Hematopoietic multipotent progenitor cell treated with erythropoietin and hydrocortisone succinate and interleukin-3 and kit ligand, for 6 days (in vitro differentiated cells): ENCODE results near the gene HOXA4.
A peak's percentile ranks its signal among the peaks of the same experiment; 100 is the strongest.

Experiments used
- DNase-seq: peaks from one replicate; pipeline ENCODE4 v3.0.0-alpha.2; 2015

Gene HOXA4

DNA sequence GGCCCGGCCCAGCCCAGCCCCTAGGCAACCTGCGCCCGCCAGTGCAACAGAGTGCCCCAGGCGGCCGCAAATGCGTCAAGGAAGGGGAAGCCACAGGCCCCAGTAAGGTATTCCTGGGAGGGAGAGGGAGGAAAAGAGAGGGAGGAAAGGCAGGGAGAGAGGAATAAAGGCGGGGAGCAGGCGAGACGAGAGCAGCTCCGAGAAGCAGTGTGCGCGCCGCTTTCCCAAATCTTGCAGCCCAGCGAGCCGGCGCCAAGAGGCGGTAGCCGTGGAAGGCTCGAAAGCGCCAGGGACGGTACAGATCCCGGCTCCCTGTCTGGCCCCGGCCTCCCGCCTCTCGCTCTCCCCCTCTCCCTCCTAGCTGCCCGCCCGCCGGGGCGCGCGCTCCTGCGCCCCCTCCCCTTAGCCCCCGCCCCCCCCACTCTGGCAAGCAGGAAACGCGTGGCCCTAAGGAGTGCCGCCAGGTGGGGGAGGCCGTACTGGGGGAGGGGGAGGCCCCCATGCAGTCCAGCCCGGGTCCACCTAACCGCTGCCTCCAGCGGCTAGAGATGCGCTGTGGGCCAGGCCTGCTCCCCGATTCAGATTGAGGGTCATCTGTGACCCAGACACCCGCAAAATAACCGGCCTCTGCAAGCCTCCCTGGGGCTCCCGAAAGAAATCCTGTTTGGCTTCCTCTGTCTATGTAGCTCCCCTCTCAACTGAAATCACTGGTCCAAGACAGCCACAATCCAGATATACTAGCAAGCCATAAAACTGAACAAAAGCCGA, 39.3 kb upstream of the HOXA4 start:
- DNase-seq = peak; percentile 55

GRCh38 chr7:27168265-27168947, 37.8 kb upstream of the HOXA4 start:
- DNase-seq = peak; percentile 93

DNA sequence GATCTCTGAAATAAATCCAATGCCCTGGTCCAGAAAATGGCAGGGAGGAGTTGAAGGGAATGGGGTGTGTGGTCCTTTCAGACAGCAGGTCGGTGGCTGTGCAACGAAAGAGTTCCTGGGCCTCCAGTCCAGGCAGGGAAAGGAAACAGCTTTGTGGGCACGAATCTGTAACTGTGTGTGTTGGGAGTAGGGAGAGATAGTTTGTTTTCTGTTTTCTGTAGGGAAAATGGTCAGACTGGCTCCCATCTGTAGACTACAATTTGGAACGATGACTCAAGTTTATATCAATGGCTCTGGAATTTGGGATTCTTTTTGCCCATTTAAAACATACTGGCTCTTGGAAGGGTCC, 37.3 kb upstream of the HOXA4 start:
- no peak for DNase-seq

DNA sequence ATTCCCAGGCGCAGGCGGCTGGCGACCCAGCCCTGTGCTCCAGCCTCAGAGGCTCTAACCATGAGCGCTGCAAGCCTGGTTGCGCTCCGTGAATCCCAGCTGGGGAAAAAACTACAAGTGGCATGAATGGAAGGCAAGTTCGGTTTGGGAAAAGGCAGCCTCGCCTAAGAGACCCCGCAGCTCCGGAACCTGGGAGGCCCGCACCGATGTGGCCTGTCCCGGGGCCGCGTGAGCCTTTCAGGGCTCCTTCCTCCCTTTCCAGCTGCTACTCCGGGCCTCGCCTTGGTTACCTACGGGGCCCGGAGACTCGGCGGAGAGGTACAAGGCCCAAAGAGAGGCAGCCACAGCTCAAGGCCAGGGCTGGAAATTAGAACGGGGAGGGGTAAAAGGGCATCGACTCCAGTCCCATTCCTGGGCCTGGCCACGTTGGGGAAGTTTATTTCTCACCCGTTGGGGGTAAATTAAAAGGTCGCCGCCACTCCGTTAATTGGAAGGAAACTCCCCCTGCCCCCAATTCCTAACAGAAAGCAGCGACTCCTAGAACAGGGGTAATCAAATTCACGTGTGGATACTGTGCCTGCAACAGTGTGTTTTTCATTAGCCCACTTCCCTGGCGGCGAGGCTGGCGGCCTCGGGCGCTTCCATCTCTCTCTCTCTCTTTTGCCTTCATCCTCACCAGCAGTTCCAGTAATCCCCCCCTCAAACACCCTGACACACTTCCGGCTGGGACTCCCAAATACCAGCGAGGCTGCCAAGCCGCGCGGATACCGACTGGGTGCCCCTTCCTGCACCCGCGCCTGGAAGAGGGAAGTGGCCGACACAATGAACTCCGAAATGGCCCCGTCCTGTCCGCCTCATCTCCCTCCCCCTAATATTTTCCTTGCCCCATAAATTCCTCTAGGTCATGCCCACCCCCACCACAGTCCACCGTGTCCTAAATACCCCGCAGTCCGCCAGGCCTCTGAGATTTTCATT, 36.3 kb upstream of the HOXA4 start:
- DNase-seq = peak; percentile 48

GRCh38 chr7:27165996-27166530, 35.5 kb upstream of the HOXA4 start:
- no peak for DNase-seq

GRCh38 chr7:27165089-27165995, 34.8 kb upstream of the HOXA4 start, which contains the start of gene HOXA9:
Gene HOXA9, minus strand, starts transcription at chr7:27165537. Its CDS starts 80 bp downstream, at chr7:27165457.
- peak; percentile 93 for DNase-seq

- DNase-seq = peak; percentile 73
Measured at GRCh38 chr7:27164367-27165088, 34.0 kb upstream of the HOXA4 start.

GRCh38 chr7:27164045-27164366, 33.4 kb upstream of the HOXA4 start:
- no peak for DNase-seq

DNA sequence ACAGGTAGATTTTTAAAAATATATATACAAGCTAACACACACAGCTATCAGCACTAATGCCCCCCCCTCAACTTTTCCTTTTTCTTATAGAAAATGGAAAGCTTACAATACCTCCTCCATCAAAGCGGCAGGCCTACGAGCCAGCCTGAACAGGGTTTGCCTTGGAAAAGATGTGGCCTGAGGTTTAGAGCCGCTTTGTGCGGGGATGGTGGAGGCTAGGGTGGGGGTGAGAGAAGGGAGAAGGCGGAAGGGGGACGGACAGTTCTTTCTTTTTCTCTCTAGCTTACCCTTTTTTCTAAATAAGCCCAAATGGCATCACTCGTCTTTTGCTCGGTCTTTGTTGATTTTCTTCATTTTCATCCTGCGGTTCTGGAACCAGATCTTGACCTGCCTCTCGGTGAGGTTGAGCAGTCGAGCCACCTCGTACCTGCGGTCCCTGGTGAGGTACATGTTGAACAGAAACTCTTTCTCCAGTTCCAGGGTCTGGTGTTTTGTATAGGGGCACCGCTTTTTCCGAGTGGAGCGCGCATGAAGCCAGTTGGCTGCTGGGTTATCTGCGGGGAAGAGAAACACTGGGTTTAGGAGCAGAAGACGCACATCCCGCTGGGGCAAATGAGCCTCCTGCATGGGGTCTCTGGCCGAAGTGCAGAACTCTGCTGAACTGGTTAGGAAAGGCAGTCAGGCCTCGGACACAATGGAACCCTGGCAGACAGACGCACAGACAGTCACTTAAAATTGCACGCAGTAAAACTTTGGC, 32.9 kb upstream of the HOXA4 start:
- peak; percentile 45 for DNase-seq

DNA sequence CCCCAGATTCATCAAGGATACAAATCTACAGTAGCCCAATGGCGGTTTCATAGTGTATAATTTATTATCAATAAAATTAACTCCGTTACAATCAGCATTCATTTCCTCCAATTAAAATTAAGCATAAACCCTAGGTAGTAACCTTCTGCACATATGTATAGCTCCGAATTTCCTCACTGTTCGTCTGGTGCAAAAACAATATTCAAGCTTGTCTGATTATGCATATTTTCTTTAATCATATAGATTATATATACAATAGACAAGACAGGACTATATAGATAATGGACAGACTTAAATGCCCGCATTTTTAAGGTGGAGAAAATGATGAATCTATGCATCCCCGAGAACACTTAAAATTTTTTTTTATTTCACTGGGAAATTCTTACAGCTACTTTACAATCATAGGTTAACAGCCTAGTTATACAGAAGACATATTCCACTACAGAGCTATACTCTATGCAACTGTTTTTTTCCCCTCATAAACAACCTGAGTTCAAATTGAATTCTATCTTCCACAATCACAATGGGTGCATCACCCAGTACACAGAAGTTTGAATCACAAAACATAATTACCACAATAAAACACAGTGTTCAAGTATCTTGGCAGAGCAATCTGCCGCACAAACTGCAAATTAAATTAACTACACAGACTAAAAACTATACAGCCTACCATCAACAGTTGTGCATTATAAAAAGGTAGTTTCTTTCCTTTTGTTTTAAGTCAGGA, 32.2 kb upstream of the HOXA4 start:
- no peak for DNase-seq

GRCh38 chr7:27161721-27162560, 31.4 kb upstream of the HOXA4 start:
- no peak for DNase-seq

DNA sequence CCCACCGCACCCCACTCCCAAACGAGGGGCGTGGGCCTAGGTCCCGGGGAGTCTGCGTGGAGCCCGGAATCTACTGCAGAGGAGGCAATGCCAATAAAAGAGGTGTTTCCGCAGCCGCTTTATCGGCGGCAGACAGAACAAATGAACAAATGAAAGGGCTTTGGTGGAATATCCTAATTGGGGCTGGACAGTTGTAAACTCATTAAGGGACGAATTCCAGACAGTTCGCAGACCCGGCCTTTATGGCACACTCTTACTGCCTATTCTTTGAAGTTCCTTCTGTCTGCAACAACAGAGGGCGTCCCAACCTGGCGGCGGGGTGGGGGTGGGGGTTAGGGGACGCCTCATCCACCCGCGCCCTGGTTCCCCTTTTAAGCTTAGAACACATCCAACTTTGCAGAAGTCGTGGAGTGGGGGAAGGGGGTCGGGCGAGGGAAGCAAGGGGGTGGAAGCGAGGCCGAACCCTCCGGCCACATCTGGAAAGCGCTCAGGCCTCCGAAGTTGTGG, 30.7 kb upstream of the HOXA4 start:
- peak; percentile 73 for DNase-seq

GRCh38 chr7:27160546-27161213, 30.1 kb upstream of the HOXA4 start:
- DNase-seq = peak; percentile 88

DNA sequence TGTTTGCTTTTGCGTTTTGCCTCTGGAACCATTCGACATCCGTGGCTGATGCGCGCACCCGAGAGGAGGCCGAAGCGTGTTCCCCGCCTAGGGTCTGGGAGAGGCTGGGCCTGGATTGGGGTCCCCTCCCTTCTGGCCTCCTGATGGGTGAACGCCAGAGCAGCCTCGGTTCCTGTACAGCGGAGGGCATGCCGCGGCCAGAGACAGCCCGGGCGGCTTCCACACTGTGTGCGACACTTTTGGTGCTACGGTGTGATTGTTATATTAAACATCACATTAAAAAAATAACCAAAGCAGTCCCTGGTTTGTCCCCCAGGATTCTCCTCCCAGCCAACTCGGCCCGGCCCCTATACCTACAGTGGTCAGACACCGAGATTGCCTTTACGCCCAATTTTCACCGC, 29.6 kb upstream of the HOXA4 start:
- no peak for DNase-seq

DNA sequence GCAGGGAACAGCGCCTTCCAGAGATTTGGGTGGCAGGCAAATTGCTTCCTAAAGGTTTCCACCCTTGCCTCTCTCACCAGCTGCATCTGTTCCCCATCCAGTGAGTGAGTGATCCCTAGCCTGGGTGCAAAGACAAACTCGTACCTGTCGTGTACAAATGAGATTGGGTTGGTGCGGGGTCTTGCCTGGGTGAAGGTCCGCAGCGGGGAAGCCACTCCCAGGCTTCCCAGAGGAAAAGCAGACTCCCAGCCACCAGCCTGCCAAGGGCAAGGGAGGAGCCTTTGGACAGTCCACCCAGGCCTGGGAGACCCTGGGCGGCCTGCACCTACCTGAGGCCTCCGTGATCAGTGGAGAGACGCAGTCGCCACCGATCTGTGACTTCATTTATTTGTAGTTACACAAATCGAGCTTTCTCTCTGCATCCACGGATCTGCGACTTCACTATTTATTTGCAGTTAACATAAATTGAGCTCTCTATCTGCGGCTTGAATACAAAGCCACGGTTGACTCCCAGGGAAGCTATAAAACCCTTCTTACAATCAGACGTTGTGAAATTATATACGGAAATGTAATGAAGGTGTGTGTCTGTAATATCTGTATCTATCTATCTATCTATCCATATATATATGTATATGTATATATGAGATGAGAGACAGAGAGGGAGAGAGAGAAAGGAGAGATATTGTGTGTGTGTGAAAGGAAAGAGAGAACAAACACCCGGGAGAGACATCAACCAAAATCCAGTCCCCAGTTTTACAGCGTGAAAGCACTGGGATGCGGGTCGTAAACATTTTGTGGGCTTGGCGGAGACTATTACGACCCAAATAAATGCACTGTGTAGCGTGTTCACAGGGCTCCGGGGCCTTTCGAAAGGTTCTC, 28.9 kb upstream of the HOXA4 start:
- DNase-seq = no peak

DNA sequence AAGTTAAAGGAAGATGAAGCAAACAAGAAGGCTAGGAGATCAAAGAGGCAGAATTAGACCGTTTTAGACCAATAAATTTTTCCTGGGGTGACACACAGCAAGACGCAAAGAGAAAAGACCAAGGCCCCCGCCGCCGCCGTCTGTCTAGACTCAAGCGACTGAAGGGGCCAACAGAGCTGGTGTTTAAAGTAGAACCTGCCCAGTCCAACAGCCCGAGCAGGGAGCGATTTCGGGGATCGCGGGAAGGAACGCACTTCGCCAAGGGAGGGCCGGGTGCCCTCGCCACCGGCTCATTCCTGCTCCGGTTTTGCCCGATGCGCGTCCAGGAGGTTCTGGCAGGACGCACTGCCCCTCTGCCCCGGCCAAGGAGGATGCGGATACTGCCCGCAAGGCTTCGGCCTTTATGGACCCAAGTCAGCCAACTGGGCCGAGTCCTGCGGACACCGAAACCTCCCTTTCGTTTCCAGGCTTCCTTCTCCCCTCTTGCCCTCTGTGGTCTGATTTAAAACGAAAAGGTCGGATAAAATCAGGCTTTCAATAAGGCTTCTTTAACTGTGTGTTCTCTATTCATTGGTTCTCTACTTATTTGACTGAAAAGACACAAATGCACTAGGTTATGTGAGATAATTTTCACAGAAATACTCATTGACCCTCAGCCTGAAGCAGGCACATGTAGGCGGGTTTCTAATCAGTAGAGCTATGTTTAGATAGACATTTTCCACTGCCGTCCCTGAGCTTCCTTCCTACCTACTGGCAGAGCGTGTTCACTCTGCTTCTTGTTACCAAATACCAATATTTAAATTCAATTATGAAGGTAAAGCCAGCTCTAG, 28.1 kb upstream of the HOXA4 start:
- DNase-seq = peak; percentile 55
